ENCODE data around the gene OSBP2.
A peak's percentile ranks its signal among the peaks of the same experiment; 100 is the strongest.

The OSBP2 gene

DNA sequence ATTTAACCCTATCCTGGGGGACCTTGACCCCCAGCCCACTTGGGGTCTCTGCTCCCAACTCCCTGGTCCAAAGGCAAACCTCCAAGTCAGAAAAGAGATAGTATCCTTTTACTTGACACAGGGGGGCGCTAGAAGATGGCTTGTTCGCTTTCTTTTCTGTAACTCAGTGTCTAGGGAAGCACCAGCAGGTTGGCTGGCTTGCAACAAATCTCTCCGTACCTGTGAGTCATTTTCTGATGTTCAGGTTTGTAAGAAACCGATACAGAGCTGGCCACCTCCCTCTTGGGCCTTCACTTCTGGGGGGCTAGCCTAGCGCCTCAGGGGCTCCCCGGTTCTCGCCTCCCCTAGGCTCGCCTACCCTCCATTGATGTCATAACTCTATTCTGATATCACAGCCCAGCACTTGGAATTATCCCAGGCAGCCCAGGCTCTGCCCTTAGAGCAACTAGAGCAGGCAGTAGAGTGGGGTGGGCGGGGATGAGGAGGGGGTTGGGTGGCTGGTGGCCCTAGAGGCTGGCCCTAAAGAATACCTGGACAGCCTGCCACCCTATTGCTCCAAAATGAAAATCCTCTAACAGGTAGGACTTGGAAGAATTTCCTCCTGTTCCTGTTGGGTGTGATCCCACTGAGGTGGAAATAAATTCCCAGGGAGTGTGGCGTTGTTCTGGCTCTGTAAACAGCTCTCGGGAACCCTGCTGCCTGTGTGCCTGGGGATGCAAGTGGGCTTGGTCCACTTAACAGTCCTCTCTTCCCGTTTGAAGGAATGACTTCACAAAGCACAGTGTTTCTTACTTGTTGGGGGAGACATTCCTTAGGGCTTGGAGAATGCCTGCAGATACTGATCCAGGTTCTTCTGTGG is 69.4 kb downstream of the OSBP2 start:
- Histone ChIP-seq H3K36me3 (ENCODE audit: control insufficient read depth in 1 of 2, insufficient read depth in 2 of 2, low read depth in 1 of 2, low read length in 2 of 2) (no peaks in the 10 kb centered on the region), H2BK12ac (ENCODE audit: low read length in 2 of 2) (no peak overlapping the region)

DNA sequence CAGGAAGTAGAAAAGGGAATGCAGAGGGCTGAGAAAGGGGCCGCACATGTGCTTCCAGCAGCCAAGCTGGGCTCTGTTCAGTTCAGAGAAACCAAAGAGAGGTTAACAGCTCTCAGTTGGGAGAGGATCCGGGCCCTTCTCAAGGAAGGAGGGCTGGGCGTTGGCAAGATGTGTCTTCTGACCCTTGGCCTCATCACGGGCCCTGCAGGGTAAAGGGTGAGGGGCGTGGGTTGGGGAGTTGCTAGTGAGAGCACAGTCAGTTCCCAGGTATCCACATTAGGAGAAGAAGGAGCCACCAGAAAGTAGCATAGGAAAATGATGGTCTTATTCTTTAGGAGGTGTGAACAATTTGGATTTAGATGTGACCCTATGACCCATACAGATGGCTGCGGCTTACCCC is 73.0 kb downstream of the OSBP2 start:
- H3K27me3 ChIP-seq (ENCODE audit: control insufficient read depth in 1 of 2, insufficient read depth in 1 of 2, low read length in 2 of 2) = peaks cover 0 to 14% of the 10 kb centered on the region in 2 experiments
- no peak overlapping the region for H4K91ac ChIP-seq (ENCODE audit: low read length)
- no peak overlapping the region for H3K4me2 ChIP-seq (ENCODE audit: low read length, poor library complexity, severe bottlenecking)
- H2BK120ac ChIP-seq (ENCODE audit: low read depth, low read length) = no peak overlapping the region
- no peak overlapping the region for H4K8ac ChIP-seq (ENCODE audit: low read length)
- DNase-seq = no peak
- H3K14ac ChIP-seq (ENCODE audit: low read length in 2 of 2) = no peak overlapping the region
- H3K4me3 ChIP-seq (ENCODE audit: insufficient read depth in 1 of 2, low read depth in 1 of 2, low read length in 2 of 2) = no peak overlapping the region
- no peak overlapping the region for H2AFZ ChIP-seq (ENCODE audit: low read depth, low read length)
- H3K4me1 ChIP-seq (ENCODE audit: control insufficient read depth, insufficient read depth, low read depth, low read length) = peaks cover 1% of the 10 kb centered on the region
- no peaks in the 10 kb centered on the region for H3K36me3 ChIP-seq (ENCODE audit: control insufficient read depth in 1 of 2, insufficient read depth in 2 of 2, low read depth in 1 of 2, low read length in 2 of 2)
- H2AK5ac ChIP-seq (ENCODE audit: low read length, severe bottlenecking) = no peak overlapping the region
- H3K9me3 ChIP-seq (ENCODE audit: control insufficient read depth, low read length) = no peaks in the 10 kb centered on the region
- H3K79me1 ChIP-seq (replicated peaks; ENCODE audit: low read length, poor library complexity, severe bottlenecking) = no peaks in the 10 kb centered on the region
- WGBS = 56% methylated on average over 6 of the region's 6 CpGs
- no peak overlapping the region for H3K18ac ChIP-seq (ENCODE audit: low read depth in 1 of 2, low read length in 2 of 2)
- H2BK15ac ChIP-seq (ENCODE audit: low read depth, poor library complexity, severe bottlenecking) = no peak overlapping the region
- H3K27ac ChIP-seq (ENCODE audit: low read length, poor library complexity, severe bottlenecking) = no peak overlapping the region
- H3K4ac ChIP-seq (ENCODE audit: low read depth in 1 of 2, low read length in 2 of 2) = no peak overlapping the region
- H2BK5ac ChIP-seq (ENCODE audit: low read depth, low read length, poor library complexity, severe bottlenecking) = no peak overlapping the region
- H2BK12ac ChIP-seq (ENCODE audit: low read length in 2 of 2) = no peak overlapping the region
- H3K23ac ChIP-seq (ENCODE audit: low read length in 2 of 2) = no peak overlapping the region
- H3K9ac ChIP-seq (ENCODE audit: low read length) = no peak overlapping the region

More for the DNA sequence above, 69.4 kb downstream of the OSBP2 start:
- no peak overlapping the region for H3K18ac ChIP-seq (ENCODE audit: low read depth in 1 of 2, low read length in 2 of 2)
- WGBS = 49% methylated on average over 12 of the region's 12 CpGs
- H3K79me1 ChIP-seq (replicated peaks; ENCODE audit: low read length, poor library complexity, severe bottlenecking) = no peaks in the 10 kb centered on the region
- no peak overlapping the region for H2AK5ac ChIP-seq (ENCODE audit: low read length, severe bottlenecking)
- H3K4ac ChIP-seq (ENCODE audit: low read depth in 1 of 2, low read length in 2 of 2) = no peak overlapping the region
- no peak overlapping the region for H2AFZ ChIP-seq (ENCODE audit: low read depth, low read length)
- H3K23ac ChIP-seq (ENCODE audit: low read length in 2 of 2) = no peak overlapping the region
- no peak overlapping the region for H4K91ac ChIP-seq (ENCODE audit: low read length)
- no peak overlapping the region for H3K14ac ChIP-seq (ENCODE audit: low read length in 2 of 2)
- H3K4me1 ChIP-seq (ENCODE audit: control insufficient read depth, insufficient read depth, low read depth, low read length) = peaks cover 1% of the 10 kb centered on the region
- H3K4me3 ChIP-seq (ENCODE audit: insufficient read depth in 1 of 2, low read depth in 1 of 2, low read length in 2 of 2) = no peak overlapping the region
- peak; percentile 68 for DNase-seq
- no peaks in the 10 kb centered on the region for H3K9me3 ChIP-seq (ENCODE audit: control insufficient read depth, low read length)
- no peak overlapping the region for H2BK120ac ChIP-seq (ENCODE audit: low read depth, low read length)
- H2BK5ac ChIP-seq (ENCODE audit: low read depth, low read length, poor library complexity, severe bottlenecking) = no peak overlapping the region
- H3K9ac ChIP-seq (ENCODE audit: low read length) = no peak overlapping the region
- no peak overlapping the region for H4K8ac ChIP-seq (ENCODE audit: low read length)
- peaks cover 0 to 4% of the 10 kb centered on the region in 2 experiments for H3K27me3 ChIP-seq (ENCODE audit: control insufficient read depth in 1 of 2, insufficient read depth in 1 of 2, low read length in 2 of 2)
- no peak overlapping the region for H2BK15ac ChIP-seq (ENCODE audit: low read depth, poor library complexity, severe bottlenecking)
- H3K27ac ChIP-seq (ENCODE audit: low read length, poor library complexity, severe bottlenecking) = no peak overlapping the region
- H3K4me2 ChIP-seq (ENCODE audit: low read length, poor library complexity, severe bottlenecking) = no peak overlapping the region

DNA sequence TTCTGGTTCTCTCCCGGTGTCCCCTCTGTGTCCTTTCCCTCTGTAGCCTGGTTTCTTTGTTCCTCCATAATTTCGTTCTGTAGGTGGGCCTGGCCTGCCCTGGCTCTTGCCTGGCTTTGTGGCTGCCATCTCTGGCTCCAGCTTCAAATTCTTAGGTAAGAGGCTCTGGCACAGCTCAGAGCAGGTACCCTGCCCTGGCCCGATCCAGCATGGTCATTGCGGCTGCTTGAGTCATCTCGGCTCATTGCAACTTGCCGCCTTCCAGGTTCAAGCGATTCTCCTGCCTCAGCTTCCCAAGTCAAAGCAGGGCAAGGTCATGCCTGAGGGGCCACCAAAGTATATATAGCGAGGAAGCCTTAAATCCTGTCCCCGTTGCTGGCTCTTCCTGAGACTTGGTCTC is 76.0 kb downstream of the OSBP2 start:
- H3K4me3 ChIP-seq (ENCODE audit: insufficient read depth in 1 of 2, low read depth in 1 of 2, low read length in 2 of 2) = no peak overlapping the region
- H2AK5ac ChIP-seq (ENCODE audit: low read length, severe bottlenecking) = no peak overlapping the region
- no peak overlapping the region for H3K4ac ChIP-seq (ENCODE audit: low read depth in 1 of 2, low read length in 2 of 2)
- no peak overlapping the region for H2BK120ac ChIP-seq (ENCODE audit: low read depth, low read length)
- WGBS = 80% methylated on average over 9 of the region's 9 CpGs
- no peaks in the 10 kb centered on the region for H3K79me1 ChIP-seq (replicated peaks; ENCODE audit: low read length, poor library complexity, severe bottlenecking)
- no peak overlapping the region for H3K9ac ChIP-seq (ENCODE audit: low read length)
- no peaks in the 10 kb centered on the region for H3K36me3 ChIP-seq (ENCODE audit: control insufficient read depth in 1 of 2, insufficient read depth in 2 of 2, low read depth in 1 of 2, low read length in 2 of 2)
- peaks cover 0 to 12% of the 10 kb centered on the region in 2 experiments for H3K27me3 ChIP-seq (ENCODE audit: control insufficient read depth in 1 of 2, insufficient read depth in 1 of 2, low read length in 2 of 2)
- no peak overlapping the region for H4K91ac ChIP-seq (ENCODE audit: low read length)
- H2BK15ac ChIP-seq (ENCODE audit: low read depth, poor library complexity, severe bottlenecking) = no peak overlapping the region
- no peak overlapping the region for H4K8ac ChIP-seq (ENCODE audit: low read length)
- no peak overlapping the region for H2BK5ac ChIP-seq (ENCODE audit: low read depth, low read length, poor library complexity, severe bottlenecking)
- no peak for DNase-seq
- H2AFZ ChIP-seq (ENCODE audit: low read depth, low read length) = no peak overlapping the region
- no peak overlapping the region for H3K27ac ChIP-seq (ENCODE audit: low read length, poor library complexity, severe bottlenecking)
- H3K18ac ChIP-seq (ENCODE audit: low read depth in 1 of 2, low read length in 2 of 2) = no peak overlapping the region
- no peak overlapping the region for H3K4me2 ChIP-seq (ENCODE audit: low read length, poor library complexity, severe bottlenecking)
- no peak overlapping the region for H2BK12ac ChIP-seq (ENCODE audit: low read length in 2 of 2)
- H3K9me3 ChIP-seq (ENCODE audit: control insufficient read depth, low read length) = no peaks in the 10 kb centered on the region
- H3K14ac ChIP-seq (ENCODE audit: low read length in 2 of 2) = no peak overlapping the region
- H3K23ac ChIP-seq (ENCODE audit: low read length in 2 of 2) = no peak overlapping the region
- H3K4me1 ChIP-seq (ENCODE audit: control insufficient read depth, insufficient read depth, low read depth, low read length) = no peaks in the 10 kb centered on the region

DNA sequence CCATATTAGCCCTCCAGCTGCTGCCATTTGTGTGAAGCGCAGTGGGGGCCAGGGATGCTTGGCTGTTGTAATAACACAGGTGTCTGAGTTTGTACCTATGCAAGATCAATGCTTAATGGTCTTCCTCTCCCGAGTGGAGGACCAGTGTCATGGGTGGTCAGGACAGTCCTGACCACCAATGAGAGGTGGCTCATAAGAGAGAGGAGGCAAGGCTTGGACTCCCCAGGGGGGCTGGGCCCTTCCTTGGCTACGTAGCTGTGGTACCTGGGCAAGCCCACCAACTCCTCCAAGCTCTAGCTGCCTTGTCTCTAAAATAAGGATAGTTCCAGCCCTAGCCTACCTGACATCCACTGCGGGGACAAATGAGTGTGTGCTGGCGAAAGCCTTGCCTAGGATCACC is 79.2 kb downstream of the OSBP2 start:
- H3K4me2 ChIP-seq (ENCODE audit: low read length, poor library complexity, severe bottlenecking) = no peak overlapping the region
- H2BK15ac ChIP-seq (ENCODE audit: low read depth, poor library complexity, severe bottlenecking) = no peak overlapping the region
- 78% methylated on average over 5 of the region's 5 CpGs for WGBS
- no peak overlapping the region for H2BK120ac ChIP-seq (ENCODE audit: low read depth, low read length)
- H3K4ac ChIP-seq (ENCODE audit: low read depth in 1 of 2, low read length in 2 of 2) = no peak overlapping the region
- H3K14ac ChIP-seq (ENCODE audit: low read length in 2 of 2) = no peak overlapping the region
- no peak overlapping the region for H3K23ac ChIP-seq (ENCODE audit: low read length in 2 of 2)
- no peak overlapping the region for H2AK5ac ChIP-seq (ENCODE audit: low read length, severe bottlenecking)
- no peak overlapping the region for H3K18ac ChIP-seq (ENCODE audit: low read depth in 1 of 2, low read length in 2 of 2)
- H3K79me1 ChIP-seq (replicated peaks; ENCODE audit: low read length, poor library complexity, severe bottlenecking) = no peaks in the 10 kb centered on the region
- H2BK5ac ChIP-seq (ENCODE audit: low read depth, low read length, poor library complexity, severe bottlenecking) = no peak overlapping the region
- H3K9ac ChIP-seq (ENCODE audit: low read length) = no peak overlapping the region
- no peak for DNase-seq
- H3K9me3 ChIP-seq (ENCODE audit: control insufficient read depth, low read length) = no peaks in the 10 kb centered on the region
- peaks cover 0 to 12% of the 10 kb centered on the region in 2 experiments for H3K27me3 ChIP-seq (ENCODE audit: control insufficient read depth in 1 of 2, insufficient read depth in 1 of 2, low read length in 2 of 2)
- no peak overlapping the region for H4K8ac ChIP-seq (ENCODE audit: low read length)
- peaks cover 1% of the 10 kb centered on the region for H3K4me1 ChIP-seq (ENCODE audit: control insufficient read depth, insufficient read depth, low read depth, low read length)
- no peak overlapping the region for H2AFZ ChIP-seq (ENCODE audit: low read depth, low read length)
- no peaks in the 10 kb centered on the region for H3K36me3 ChIP-seq (ENCODE audit: control insufficient read depth in 1 of 2, insufficient read depth in 2 of 2, low read depth in 1 of 2, low read length in 2 of 2)
- H3K4me3 ChIP-seq (ENCODE audit: insufficient read depth in 1 of 2, low read depth in 1 of 2, low read length in 2 of 2) = no peak overlapping the region
- no peak overlapping the region for H3K27ac ChIP-seq (ENCODE audit: low read length, poor library complexity, severe bottlenecking)
- no peak overlapping the region for H4K91ac ChIP-seq (ENCODE audit: low read length)
- H2BK12ac ChIP-seq (ENCODE audit: low read length in 2 of 2) = no peak overlapping the region
